ENCODE measurements around the gene YEATS4. TPM values are rescaled to one million over a fixed set of nuclear protein-coding genes. Genes with fewer than 3 reads are reported as not detected.
A peak's percentile ranks its signal among the peaks of the same experiment; 100 is the strongest.

Gene YEATS4
- total RNA-seq, 1 experiment from 2014 or later = 48.4 TPM

GRCh38 chr12:69355363-69356028, 4.0 kb upstream of the YEATS4 start:
- in situ Hi-C loops (cut with HindIII; ENCODE audit: low pct_unique_long_range_greater_than_20kb, low sequenced_read_pairs) = no loop called here

DNA sequence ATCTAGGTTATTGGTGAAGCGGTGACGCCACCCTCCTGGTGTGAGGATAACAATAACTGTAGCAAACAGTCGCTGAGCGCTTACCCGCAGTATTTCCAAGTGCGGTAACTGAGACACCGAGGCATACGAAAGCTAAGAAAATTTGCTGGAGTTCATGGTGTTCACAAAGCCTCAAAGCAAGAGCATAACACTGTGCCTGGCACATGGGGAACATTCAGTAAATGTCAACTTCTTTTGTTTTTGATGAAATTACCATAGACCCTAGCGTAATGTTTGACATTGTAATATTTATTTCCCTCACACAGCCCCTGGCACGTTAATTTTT, 767 bp downstream of the YEATS4 start:
- in situ Hi-C loops (cut with HindIII; ENCODE audit: low pct_unique_long_range_greater_than_20kb, low sequenced_read_pairs) = no loop called here
- no peak for DNase-seq (ENCODE audit: low read depth, low spot score)

More at GRCh38 chr12:69355363-69356028, 4.0 kb upstream of the YEATS4 start:
- DNase-seq (ENCODE audit: low read depth, low spot score) = no peak

GRCh38 chr12:69366796-69367195, 7.3 kb downstream of the YEATS4 start:
- in situ Hi-C loops (cut with HindIII; ENCODE audit: low pct_unique_long_range_greater_than_20kb, low sequenced_read_pairs) = no loop called here
- no peak for DNase-seq (ENCODE audit: low read depth, low spot score)

- DNase-seq (ENCODE audit: low read depth, low spot score) = no peak
These were observed 8.6 kb downstream of the YEATS4 start for GRCh38 chr12:69368171-69368570.

DNA sequence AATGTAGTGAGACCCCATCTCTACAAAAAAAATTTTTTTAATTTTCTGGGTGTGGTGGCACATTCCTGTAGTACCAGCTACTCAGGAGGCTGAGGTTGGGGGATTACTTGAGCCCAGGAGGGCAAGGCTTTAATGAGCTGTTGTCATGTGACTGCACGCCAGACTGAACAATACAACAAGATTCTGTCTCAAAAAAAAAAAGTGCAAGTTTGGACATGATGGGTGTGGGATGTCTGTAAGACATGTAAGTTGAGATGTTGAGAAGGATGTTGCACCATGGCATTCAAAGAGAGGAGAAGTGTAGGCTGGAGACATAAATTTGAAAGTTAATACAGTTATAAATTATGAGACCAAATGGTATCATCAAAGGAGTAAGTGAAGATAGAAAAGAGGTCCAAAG, 23.5 kb downstream of the YEATS4 start:
- DNase-seq (ENCODE audit: low read depth, low spot score) = no peak
- in situ Hi-C loops (cut with HindIII; ENCODE audit: low pct_unique_long_range_greater_than_20kb, low sequenced_read_pairs) = no loop called here

More at GRCh38 chr12:69368171-69368570, 8.6 kb downstream of the YEATS4 start:
- in situ Hi-C loops (cut with HindIII; ENCODE audit: low pct_unique_long_range_greater_than_20kb, low sequenced_read_pairs) = no loop called here

DNA sequence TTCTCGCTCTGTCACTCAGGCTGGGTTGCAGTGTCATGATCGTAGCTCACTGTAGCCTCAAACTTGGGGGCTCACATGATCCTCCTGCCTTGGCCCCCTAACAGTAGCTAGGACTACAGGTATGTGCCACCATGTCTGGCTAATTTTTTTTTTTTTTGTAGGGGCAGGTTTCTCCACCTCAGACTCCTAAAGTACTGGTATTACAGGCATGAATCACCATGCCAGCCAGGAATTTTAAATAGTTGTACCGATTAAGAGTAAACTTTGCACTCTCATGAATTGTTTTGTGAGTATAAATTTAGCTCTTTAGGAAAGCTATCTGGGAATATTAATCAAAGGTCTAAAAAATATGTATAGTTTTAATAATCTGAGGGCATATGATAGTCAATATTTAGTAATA, 25.5 kb downstream of the YEATS4 start:
- DNase-seq (ENCODE audit: low read depth, low spot score) = no peak
- in situ Hi-C loops (cut with HindIII; ENCODE audit: low pct_unique_long_range_greater_than_20kb, low sequenced_read_pairs) = no loop called here

- DNase-seq (ENCODE audit: low read depth, low spot score) = no peak
- in situ Hi-C loops (cut with HindIII; ENCODE audit: low pct_unique_long_range_greater_than_20kb, low sequenced_read_pairs) = no loop called here
These were observed 27.4 kb downstream of the YEATS4 start for GRCh38 chr12:69386921-69387320.

- DNase-seq (ENCODE audit: low read depth, low spot score) = peak; percentile 59
- in situ Hi-C loops (cut with HindIII; ENCODE audit: low pct_unique_long_range_greater_than_20kb, low sequenced_read_pairs) = no loop called here
These were observed 28.8 kb downstream of the YEATS4 start for GRCh38 chr12:69388371-69388770.

DNA sequence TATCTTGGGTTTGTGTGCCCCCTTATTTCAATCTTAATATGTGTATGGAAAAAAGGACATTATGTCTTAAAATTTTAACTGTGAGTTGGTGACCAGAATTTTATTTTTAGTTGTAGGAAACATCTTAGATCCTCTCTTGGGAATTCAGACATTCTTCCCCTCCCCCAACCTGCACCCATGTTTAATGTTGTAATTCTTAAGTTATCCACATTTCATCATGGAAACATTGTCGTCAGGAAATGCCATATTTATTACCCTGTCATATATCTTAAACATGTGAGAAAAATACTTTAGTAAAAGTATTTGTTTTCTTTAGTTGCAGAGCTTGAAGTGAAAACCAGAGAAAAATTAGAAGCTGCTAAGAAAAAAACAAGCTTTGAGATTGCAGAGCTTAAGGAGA, 30.3 kb downstream of the YEATS4 start:
- in situ Hi-C loops (cut with HindIII; ENCODE audit: low pct_unique_long_range_greater_than_20kb, low sequenced_read_pairs) = no loop called here
- no peak for DNase-seq (ENCODE audit: low read depth, low spot score)

- DNase-seq (ENCODE audit: low read depth, low spot score) = no peak
- in situ Hi-C loops (cut with HindIII; ENCODE audit: low pct_unique_long_range_greater_than_20kb, low sequenced_read_pairs) = no loop called here
These were observed 32.8 kb downstream of the YEATS4 start for GRCh38 chr12:69392179-69392928.

DNA sequence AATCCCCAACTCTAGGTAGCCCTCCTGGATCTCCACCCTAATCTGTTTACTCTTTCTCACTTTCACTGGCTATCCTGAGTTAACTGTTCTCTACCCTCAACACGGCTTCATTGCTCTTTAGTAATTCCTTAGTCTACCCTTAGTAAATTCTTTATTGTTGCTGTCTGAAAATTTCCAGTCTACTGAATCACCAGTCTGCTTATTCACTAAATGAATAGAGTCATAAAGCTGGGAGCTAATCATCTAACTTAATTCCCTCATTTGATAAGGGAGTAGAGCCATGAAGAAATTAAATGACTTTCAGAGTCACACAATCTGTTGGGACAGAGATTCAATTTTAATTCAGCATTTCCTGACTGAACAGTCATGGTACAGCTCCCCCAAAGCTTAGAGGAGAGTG, 36.5 kb downstream of the YEATS4 start:
- in situ Hi-C loops (cut with HindIII; ENCODE audit: low pct_unique_long_range_greater_than_20kb, low sequenced_read_pairs) = no loop called here
- no peak for DNase-seq (ENCODE audit: low read depth, low spot score)

DNA sequence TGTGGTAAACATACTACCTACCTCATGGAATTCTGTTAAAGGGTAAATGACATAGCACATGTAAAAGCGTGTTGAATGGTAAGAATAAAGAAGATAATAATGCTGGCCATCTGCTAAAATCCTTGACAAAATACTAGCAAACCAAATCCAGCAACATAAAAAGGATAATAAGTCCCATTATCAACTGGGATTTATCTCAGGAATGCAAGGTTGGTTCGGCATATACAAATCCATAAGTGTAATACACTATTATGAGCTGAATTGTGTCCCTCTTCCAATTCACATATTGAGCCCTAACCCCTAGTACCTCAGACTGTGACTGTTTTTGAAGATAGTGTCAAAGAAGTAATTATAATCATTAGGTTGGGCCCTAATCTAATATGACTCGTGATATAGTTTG, 37.4 kb downstream of the YEATS4 start:
- in situ Hi-C loops (cut with HindIII; ENCODE audit: low pct_unique_long_range_greater_than_20kb, low sequenced_read_pairs) = no loop called here
- no peak for DNase-seq (ENCODE audit: low read depth, low spot score)

GRCh38 chr12:69397978-69398377, 38.4 kb downstream of the YEATS4 start:
- DNase-seq (ENCODE audit: low read depth, low spot score) = no peak
- in situ Hi-C loops (cut with HindIII; ENCODE audit: low pct_unique_long_range_greater_than_20kb, low sequenced_read_pairs) = no loop called here

- no peak for DNase-seq (ENCODE audit: low read depth, low spot score)
- in situ Hi-C loops (cut with HindIII; ENCODE audit: low pct_unique_long_range_greater_than_20kb, low sequenced_read_pairs) = no loop called here
These were observed 42.4 kb downstream of the YEATS4 start for GRCh38 chr12:69401940-69402339.

DNA sequence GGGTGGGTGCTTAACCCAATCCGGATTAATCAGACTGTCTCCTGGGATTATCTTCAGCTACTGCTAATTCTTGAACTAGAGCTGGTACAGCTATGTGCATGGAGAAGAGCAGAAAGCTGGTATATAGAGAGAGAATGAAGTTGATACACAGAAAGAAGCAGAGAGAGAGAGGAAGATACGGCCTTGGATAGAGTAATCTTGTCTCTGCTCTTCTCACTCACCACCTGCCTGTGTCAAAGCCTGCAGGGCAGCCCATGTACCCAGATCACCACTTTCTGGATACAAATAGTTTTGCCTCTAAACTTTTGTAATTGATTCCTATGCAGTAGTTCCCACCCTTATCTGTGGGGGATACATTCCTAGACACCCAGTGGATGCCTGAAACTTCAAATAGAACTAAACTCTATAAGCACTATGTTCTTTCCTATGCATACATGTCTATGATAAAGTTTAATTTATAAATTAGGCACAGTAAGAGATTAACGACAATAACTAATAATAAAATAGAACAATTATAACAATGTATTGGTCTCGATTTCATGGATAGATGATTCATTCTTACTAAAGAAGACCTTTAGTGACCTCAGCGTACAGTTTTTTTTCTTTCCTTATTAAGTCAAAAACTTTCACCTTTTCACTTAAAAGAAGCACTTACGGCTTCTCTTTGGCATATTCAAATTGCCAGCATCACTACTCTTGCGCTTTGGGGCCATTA, 45.5 kb downstream of the YEATS4 start:
- in situ Hi-C loops (cut with HindIII; ENCODE audit: low pct_unique_long_range_greater_than_20kb, low sequenced_read_pairs) = no loop called here
- DNase-seq (ENCODE audit: low read depth, low spot score) = no peak

GRCh38 chr12:69405566-69405865, 46.0 kb downstream of the YEATS4 start:
- peak; percentile 49 for DNase-seq (ENCODE audit: low read depth, low spot score)
- in situ Hi-C loops (cut with HindIII; ENCODE audit: low pct_unique_long_range_greater_than_20kb, low sequenced_read_pairs) = no loop called here

DNA sequence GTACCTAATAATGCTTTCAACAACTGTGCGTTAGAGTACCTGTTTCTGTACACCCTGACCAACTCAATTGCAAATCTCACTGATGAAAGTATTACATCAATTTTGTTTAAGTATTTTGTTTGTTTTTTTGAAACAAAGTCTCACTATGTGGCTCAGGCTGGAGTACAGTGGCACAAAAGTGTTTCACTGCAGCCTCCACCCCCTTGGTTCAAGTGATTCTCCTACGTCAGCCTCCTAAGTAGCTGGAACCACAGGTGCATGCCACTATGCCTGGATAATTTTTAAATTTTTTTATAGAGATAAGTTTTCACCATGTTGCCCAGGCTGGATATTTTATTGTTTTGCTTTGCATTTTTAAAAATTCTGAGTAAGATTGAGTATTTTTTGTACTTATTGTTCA, 46.7 kb downstream of the YEATS4 start:
- no peak for DNase-seq (ENCODE audit: low read depth, low spot score)
- in situ Hi-C loops (cut with HindIII; ENCODE audit: low pct_unique_long_range_greater_than_20kb, low sequenced_read_pairs) = no loop called here

DNA sequence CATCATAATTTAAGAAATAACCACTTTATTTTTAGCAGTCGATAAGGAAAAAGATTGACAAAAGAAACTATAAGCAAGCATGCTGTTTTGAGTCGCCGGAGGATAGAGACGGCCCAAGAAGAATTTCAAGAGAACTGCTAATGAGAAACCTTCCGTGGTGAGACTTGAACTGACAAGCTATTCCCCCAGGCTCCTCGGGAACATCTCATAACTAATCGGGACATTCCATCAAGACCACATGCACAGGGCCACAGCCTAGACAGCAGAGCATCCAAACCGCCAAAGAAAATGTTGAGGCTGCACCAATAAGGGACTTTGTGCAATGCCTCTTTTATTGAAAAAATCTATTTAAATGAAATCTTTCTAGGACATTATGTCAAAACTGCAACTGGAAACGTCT, 51.0 kb downstream of the YEATS4 start:
- DNase-seq (ENCODE audit: low read depth, low spot score) = no peak
- in situ Hi-C loops (cut with HindIII; ENCODE audit: low pct_unique_long_range_greater_than_20kb, low sequenced_read_pairs) = no loop called here

DNA sequence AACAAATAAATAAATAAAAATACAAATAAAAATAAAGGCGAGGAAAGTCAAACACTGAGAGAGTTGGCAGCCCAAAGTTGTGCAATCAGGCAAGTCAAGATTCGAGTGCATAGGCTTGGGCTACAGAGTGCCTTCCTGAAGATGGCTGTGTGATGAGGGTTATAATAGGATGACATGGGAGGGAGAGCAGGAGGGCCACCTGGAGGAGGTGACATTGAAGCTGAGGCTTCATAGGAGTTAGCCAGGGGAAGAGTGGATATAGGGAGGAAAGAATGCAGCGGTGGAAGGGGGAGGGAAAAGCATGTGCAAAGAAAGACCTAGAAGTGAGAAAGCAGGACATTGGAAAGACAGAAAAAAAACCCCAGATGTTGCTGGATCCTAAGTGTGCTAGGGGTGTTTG, 53.1 kb downstream of the YEATS4 start:
- DNase-seq (ENCODE audit: low read depth, low spot score) = no peak
- in situ Hi-C loops (cut with HindIII; ENCODE audit: low pct_unique_long_range_greater_than_20kb, low sequenced_read_pairs) = no loop called here
